ELR (cell line): ENCODE measurements around the gene RCC2.
"Not testable (repeated sequence)": the region's sequence is repeated elsewhere in the genome, so short reads cannot be mapped to it uniquely, and the experiment has no call there.

ENCODE experiments used
- DNase-seq: peaks from one replicate; pipeline ENCODE4 v3.0.0-alpha.2; 2015; ENCODE audit warnings: low read depth

Gene RCC2

GRCh38 chr1:17419626-17420328, 19.7 kb downstream of the RCC2 start:
- peak; percentile 53 for DNase-seq

GRCh38 chr1:17416389-17416788, 23.1 kb downstream of the RCC2 start:
- DNase-seq = no peak

DNA sequence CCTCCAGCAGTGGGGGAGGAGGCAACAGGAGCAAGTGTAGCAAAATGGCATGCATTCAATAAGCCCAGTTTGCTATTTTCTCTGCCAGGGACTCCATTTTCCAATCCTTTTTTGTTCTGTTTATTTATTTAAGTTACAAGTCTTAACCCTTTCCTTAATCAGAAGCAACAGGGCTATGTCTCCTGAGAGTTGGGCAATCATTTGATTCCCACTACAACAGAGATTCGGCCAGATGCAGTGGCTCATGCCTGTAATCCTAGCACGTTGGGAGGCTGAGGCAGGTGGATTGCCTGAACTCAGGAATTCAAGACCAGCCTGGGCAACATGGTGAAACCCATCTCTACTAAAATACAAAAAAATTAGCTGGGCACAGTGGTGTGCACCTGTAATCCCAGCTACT, 25.5 kb downstream of the RCC2 start:
- DNase-seq = no peak

GRCh38 chr1:17412093-17412870, 27.2 kb downstream of the RCC2 start:
- DNase-seq = no peak

GRCh38 chr1:17409391-17409811, 30.1 kb downstream of the RCC2 start:
- DNase-seq = no peak

GRCh38 chr1:17407786-17408514, 31.5 kb downstream of the RCC2 start:
- DNase-seq = not testable (repeated sequence)

GRCh38 chr1:17406760-17407475, 32.6 kb downstream of the RCC2 start:
- not testable (repeated sequence) for DNase-seq

DNA sequence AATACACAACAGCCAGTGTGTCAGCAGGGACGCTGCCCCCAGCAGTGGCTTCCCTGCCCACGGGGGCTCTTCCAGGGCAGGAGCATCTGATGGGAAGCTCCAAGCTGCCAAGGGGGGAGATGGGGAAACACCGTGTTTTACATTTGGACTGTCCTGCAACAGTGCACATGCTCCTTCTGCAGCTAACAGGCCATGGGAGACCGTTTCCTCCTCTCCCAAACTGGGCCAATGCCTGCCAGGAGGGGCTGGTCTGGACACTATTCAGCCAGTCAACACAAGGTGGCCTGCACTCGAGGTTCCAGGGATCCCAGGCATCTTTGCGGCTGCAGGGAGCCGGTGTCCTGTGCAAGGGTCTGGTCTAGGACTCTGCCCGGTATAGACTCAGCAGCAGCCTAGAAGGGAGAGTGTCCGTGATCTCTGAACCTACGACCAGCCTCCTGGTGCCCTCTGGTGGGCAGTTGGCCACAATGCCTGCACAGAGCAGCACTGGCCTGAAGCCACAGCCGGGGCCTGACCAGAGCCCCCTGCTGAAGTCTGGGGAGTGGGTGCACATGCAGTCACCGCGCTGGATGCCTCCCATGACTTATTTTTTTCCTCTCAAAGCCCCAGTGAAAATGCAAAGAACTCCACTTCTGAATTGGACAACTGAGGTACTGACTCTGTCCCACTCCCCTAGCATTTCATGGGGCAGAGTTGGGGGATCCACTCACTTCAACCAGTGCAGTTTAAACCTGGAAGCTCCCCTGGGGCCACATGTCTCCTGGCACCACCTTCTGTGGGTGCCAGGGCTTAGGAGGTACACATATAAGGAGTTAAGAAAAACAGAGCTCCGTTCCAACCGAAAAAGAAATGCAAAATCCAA, 33.3 kb downstream of the RCC2 start:
- peak; percentile 66 for DNase-seq

DNA sequence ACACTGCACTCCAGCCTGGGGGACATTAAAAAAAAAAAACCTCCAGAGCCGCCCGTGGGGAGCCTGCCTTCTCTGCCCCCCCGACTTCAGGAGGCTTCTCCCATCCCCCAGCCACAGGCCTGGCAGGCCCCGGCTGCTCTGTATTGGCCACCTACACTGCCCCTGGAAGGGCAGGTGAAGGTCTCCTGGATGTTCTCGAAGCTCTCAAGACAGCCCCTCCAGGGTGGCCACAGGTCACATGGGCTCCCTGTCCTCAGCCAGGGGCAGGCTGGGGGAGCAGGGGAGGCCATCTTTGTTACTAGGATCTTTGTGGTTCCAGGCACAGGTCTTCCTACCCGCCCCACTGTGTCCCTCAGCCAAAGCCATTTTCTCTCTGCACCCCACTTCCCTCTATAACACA, 34.7 kb downstream of the RCC2 start:
- no peak for DNase-seq

GRCh38 chr1:17404034-17404684, 35.3 kb downstream of the RCC2 start:
- DNase-seq = no peak

DNA sequence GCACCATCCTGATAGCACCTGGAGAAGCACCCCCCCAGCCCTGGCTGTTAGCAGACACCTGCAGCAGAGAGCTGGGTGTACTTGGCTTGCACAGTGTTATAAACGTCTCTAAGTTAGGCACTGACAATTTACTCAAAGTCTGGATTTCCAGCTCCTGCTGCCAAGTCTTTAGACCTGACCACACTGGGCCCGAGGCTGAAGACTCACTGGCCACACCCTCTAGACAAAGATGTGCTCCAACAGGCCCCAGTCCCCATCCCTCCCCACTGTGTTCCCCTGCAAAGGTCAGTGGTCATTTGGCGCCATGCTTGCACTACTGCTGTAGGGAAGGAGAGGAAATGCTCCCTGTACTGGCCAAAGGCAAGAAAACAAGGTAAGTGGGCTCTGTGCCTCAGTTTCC, 36.4 kb downstream of the RCC2 start:
- peak; percentile 24 for DNase-seq

GRCh38 chr1:17401841-17402240, 37.6 kb downstream of the RCC2 start:
- DNase-seq = no peak

- no peak for DNase-seq
These were observed 38.6 kb downstream of the RCC2 start for GRCh38 chr1:17400725-17401341.

GRCh38 chr1:17397910-17398695, 41.4 kb downstream of the RCC2 start:
- DNase-seq = no peak

DNA sequence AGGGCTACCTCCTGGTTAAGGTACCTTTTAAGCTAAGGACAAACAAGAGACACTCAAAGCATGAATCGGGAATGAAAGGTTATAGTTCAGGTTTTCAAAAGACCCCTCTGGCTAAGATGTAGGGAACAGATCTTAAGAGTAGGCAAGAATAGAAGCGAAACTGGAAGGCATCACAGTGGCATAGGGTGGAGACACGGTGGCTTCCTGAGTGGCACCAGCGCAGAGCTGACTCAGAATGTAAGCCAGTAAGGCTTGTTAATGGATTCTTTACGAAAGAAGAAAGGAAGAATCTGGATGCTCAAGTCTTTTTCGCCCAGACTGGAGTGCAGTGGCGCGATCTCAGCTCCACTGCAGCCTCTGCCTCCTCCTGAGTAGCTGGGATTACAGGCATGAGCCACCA, 46.2 kb downstream of the RCC2 start:
- no peak for DNase-seq

GRCh38 chr1:17392199-17392740, 47.2 kb downstream of the RCC2 start:
- DNase-seq = peak; percentile 25

DNA sequence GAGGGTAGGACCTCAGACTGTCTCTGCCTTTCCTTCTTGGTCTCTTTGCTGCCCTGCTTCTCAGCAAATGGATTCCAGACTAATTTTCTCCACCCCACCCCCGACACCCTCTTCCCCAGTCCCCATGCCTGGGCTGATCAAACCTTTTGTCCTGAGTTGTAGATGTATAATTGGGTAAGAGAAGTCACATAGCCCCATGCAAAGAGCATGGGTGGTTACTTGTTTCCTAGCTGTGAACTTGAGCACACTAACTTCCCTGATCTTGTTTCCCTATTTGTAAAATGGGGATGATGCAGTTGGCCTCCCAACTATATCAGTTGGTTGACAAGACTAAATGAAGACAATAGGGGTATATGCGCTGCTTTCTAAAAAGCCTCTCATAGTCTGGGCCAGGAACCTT, 58.3 kb downstream of the RCC2 start:
- DNase-seq = no peak

DNA sequence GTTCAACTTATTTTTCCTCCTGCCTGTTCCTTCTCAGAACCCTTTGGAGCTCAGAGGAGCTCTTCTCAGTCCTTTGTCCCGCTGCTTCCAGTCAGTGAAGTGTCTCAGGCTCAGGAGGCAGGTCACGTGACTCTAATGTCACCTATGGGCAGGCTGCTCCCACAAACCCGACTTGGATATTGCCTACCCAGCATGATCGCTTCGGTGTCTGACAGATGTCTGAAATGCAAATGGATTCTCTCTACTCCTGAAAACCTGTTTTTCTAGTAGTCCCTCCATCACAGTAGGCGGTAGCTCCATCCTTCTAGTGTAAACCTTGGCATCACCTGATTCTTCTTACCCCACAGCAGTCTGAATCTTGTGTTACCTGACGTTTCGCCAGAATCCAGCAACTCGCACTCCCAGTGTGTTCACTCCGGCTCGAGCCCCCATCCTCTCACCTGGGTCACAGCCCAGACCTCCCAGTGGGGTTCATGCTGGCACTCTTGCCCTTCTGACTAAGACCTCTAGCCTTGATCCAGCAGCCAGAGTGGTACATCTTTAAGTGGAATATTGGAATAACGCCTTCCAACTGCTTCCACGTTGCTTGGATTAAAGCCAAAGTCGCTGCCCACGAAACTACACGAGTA, 62.0 kb downstream of the RCC2 start:
- DNase-seq = no peak

DNA sequence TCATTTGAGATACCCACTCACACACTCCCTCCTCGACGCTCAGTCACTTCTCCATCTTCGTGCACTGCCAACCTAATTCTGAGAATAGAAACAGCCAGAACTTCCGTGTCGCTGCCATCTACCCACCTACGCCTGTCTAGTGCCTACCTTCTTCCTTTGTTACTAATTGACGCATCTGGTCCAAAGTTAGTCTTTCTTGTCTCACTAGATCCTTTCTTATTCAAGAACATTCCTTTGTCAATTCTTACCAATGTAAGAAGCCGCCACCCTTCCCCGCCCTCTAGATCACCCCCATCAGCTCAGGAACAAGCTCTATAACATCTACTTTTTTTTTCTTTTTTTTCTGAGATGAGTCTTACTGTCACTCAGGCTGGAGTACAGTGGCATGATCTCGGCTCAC, 63.8 kb downstream of the RCC2 start:
- DNase-seq = no peak
